NCI-H446 (cell line): Measurements from ENCODE around the gene BICC1.
"Not testable (repeated sequence)": the region's sequence is repeated elsewhere in the genome, so short reads cannot be mapped to it uniquely, and the experiment has no call there.

Experiments
- DNase-seq, 2 experiments: peaks; one replicate each; lab custom pipeline; 2025; lab: John Stamatoyannopoulos, UW

The BICC1 gene

GRCh38 chr10:58827381-58827780 lies 314.7 kb downstream of the BICC1 start:
- no peak for DNase-seq

DNA sequence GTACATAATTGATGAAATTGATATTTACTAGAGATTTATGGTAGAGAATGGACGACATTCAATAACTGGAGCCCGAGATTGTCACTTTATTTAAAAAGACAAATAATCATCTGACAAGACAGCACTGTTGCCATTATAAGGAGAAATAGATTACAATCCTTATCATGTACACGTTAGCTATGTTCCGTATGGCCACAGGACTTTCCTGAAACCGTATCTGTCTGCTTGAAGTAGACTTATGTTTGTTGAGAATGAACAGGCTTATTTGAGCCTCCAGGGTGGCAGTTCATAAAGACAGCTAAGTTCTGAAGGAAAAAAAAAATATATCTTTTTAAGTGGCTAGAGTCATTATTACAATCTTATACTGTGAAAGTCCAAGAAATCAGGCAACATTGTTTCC lies 317.2 kb downstream of the BICC1 start:
- DNase-seq: no peak

DNA sequence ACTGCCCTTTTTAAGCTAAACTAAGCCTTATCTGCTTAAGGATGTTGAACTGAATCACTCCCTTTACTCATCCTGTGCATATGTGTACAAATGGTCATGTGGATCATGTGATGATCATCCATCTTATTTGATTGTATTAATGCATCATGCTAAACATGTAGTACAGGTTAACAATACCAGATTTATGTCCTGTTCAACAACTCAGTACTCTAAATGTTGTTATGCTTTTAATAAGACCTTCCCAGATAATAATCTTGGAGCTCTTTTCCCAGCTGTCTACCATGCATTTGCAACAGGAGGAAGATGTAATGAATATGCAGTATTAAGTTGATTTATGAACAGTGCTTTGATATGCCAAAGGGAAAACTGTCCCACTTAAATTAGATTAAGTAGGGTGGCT lies 318.0 kb downstream of the BICC1 start:
- no peak for DNase-seq

- DNase-seq: no peak
These were observed 321.3 kb downstream of the BICC1 start for GRCh38 chr10:58833771-58834561.

DNA sequence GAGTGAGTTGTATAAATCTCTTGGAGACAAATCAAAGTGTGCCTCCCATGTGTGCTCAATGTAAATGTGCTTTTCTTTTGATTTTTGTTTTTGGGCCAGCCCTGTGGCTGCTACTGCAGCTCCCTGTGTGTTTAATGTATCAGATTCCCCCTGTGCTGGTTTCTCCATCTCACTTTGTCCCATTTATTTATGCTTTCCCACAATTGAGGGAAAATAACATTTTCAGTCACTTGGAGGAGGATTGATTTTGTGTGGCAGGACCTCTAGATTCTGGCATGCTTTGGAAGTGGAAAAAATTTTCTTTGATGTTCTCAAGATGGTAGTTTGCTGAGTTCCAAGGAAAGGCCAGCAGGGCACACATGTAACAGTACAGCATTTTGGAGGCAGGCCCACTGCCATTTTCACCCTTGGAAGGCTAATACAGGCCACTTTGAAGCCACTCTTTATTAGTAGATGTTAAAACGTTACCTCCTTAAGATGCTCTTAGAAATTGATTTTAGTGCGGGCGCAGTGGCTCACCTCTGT lies 323.6 kb downstream of the BICC1 start:
- DNase-seq: no peak

- no peak for DNase-seq
These were observed 324.4 kb downstream of the BICC1 start for GRCh38 chr10:58836991-58837575.

DNA sequence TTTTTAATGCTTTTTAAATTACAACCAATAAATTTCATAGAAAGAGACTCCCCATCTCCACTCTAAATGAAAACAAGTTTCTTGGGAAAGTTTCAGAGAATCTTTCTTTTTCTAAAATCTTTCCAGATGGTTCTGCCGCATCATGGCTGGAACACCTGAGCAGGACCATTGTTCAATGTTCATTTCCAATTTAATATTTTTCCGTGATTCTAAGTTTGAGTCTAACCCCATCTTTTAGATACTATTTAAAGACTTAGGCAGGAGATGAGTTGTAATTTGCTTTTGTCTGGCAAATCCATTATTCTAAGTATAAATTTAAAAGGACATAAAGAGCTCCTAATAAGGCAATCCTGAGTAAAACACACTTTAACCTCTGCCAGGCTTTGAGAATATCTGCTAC lies 325.2 kb downstream of the BICC1 start:
- DNase-seq: no peak

DNA sequence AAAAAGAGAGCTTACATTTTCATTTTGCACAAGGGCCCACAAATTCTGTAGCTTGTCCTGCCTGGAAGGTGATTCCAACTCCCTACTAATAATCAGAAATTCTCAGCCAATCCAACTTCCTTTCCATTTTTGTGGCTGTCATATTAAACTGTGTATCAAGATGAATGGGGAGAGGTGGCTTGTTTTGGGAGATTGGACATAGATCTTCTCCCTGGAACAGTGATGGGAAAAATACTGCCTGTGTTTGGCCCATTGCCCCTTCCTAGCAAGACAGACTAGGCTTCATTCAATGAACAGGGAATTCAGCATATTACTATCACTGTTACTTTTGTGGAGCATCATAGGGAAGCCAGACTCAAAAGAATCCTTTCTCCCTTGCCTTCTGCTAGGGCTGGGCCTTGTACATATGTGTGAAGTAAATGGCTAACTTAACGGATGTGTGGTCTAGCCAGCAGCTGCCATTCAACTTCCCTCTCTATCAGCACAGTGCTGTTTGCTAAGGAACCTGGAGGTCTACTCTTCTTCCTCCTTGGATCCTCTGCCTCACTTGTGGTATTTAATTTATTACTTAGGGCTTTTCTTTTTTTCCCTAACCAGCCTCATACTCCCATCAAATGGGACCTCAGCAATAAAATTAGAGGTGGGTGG lies 326.0 kb downstream of the BICC1 start:
- DNase-seq: no peak

DNA sequence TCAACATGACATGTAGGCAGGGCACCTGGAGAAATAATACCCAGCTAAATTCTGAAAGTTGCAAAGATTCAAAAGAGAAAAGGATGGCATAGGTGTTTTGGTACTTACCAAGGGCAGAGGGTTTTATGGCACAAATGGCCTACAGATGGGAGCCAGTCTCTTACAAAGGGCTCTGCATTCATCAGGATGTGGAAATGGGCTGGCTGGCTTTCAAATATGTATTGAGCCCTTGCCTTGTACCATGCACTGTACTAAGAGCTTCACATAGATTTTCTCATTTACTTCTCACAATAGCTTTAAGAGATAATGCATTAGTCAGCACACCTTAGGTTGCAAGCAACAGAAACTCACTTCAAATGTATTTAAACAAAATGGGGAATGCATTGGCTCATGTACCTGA lies 327.1 kb downstream of the BICC1 start:
- DNase-seq: no peak

- DNase-seq: no peak
These were observed 328.3 kb downstream of the BICC1 start for GRCh38 chr10:58840840-58841435.

DNA sequence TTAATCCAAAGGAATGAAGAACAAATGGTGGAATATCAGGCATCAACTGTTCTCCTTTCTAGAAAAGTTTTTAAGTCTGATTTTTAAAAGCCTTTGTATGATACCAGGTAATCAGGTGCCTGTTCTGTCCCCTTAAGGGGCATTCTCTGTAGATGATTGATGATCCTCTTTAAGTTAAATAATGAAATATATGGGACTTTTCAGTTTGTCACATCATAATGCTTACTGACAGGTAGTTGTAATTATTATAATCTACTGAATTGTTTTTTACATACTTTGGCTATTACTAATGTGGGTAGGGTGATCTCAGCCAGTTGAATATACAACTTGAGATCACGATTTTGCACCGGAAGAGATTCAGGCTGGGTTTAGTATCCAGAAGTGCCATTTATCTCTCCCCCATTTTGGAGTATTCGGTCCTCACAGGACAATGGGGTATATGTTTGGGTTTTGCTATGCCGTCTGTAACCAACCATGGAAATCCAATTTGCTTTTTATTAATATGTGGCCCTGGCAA lies 330.2 kb downstream of the BICC1 start:
- DNase-seq: no peak

GRCh38 chr10:58843760-58844159 lies 331.1 kb downstream of the BICC1 start:
- no peak for DNase-seq

GRCh38 chr10:58844680-58845079 lies 332.0 kb downstream of the BICC1 start:
- no peak for DNase-seq

GRCh38 chr10:58846856-58847255 lies 334.2 kb downstream of the BICC1 start:
- no peak for DNase-seq

DNA sequence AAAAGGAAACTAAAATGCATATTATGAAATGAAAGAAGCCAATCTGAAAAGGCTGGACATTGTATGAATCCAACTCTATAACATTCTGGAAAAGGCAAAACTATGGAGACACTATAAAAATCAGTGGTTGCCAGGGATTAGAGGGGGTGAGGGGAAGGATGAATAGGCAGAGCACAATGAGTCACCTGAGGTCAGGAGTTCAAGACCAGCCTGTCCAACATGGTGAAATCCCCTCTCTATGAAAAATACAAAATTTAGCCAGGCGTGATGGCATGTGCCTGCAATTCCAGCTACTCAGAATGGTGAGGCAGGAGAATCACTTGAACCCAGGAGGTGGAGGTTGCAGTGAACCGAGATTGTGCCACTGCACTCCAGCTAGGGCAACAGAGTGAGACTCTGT lies 338.9 kb downstream of the BICC1 start:
- no peak for DNase-seq

DNA sequence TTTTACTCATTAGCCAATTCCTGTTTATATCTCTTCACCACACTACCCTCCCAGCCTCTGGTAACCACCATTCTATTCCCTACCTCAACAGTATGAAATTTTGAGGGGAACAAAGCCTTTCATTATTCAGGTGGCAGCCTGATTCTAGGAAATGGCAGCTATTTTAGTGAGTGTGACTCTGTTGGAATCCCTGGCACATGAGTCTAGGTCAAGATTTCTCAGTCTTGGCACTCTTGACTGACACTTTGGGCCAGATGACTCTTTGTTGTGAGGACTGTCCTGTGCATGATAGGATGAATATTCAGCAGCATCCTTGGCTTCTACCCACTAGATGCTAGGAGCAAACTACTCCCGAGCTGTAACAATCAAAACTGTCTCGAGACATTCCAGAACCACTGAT lies 341.0 kb downstream of the BICC1 start:
- DNase-seq: no peak

DNA sequence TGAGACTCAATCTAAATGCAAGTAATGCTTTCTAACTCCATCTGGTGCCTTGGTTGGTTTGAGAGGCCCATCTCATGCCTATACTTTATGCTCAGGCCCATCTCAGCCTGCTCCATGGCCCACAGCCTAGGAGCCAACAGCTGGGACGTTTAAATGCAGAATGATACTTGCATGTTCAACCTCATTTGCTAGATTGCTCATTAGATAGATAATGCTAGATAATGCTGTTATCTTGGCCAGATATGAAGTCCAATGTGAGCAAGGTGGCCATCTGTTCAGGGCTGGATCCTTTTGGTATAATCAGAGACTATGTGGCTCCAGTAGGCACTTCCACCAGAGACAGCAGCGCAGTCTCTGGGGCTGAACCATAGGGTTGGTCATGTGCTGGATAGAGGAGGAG lies 342.1 kb downstream of the BICC1 start:
- DNase-seq: no peak

GRCh38 chr10:58856508-58857240 lies 344.0 kb downstream of the BICC1 start:
- DNase-seq: no peak

DNA sequence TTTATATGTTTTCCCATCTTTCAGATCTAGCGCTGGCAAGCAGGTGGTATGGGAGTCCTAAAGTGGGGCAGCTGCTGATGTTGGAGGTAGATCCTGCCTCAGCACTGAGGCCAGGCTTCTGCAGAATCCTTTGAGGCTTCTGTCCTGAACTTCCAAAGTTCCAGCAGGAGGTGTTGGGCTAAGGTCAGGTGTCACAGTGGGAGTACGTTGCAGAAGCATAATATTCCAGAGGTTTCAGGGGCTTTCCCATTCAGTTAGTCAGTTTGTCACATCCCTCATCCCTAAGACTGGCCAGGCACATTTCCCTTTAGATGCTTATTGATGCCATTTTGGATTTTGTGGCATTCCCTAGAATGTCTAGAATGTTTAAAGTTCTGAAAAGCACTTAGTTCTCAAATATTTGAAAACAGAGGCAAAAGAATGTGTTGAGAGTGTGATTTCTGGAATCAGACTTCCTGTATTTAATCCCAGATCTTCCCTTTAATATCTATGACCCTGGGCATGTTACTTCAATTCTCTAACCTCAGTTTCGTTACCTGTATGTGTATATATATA lies 344.7 kb downstream of the BICC1 start:
- no peak for DNase-seq

DNA sequence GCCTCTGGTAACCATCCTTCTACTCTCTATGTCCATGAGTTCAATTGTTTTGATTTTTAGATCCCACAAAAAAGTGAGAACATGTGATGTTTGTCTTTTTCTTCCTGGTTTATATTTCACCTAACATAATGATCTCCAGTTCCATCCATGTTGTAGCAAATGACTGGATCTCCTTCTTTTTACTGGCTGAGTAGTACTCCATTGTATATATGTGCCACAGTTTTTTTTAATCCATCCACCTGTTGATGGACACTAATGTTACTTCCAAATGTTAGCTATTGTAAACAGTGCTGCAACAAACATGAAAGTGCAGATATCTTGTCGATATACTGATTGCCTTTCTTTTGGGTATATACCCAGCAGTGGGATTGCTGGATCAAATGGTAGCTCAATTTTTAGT lies 345.5 kb downstream of the BICC1 start:
- not testable (repeated sequence) for DNase-seq

DNA sequence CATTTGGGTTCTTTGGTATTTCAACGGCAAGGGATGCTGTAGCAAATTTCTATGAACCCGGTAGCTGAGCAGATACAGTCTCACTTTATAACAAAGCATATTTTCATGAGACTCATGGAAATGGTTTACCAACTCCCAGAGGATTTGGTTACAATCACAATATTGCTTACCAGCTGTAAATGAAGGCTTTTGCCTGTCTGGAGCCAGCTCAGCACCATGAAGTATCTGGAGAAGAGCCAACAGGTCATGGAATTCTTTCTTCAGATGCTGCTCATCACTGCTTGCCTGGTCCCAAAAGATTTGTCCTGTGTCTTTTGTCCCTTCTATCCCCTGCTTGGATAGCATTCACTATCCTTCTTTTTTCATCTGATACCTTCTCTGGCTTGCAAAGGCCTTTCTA lies 346.9 kb downstream of the BICC1 start:
- DNase-seq: no peak

- DNase-seq: no peak
These were observed 355.0 kb downstream of the BICC1 start for GRCh38 chr10:58867683-58868082.
